Epithelial cell of proximal tubule (primary cell): Measurements from ENCODE around the gene SORCS1. TPM values are rescaled to one million over a fixed set of nuclear protein-coding genes. Genes with fewer than 3 reads are reported as not detected.

Source experiments
- DNase-seq: peaks from one replicate; pipeline ENCODE4 v3.0.0-alpha.2; 2011; ENCODE audit warnings: low read depth
- H3K4me3 ChIP-seq: 2 replicates; pipeline ENCODE4 v1.5.1; 2011; ENCODE audit warnings: low read depth, mild to moderate bottlenecking, low read length
- CTCF ChIP-seq: conservative IDR thresholded peaks from 2 replicates; pipeline ENCODE4 v1.5.1; 2012; ENCODE audit warnings: low read depth, mild to moderate bottlenecking, low read length
- total RNA-seq: library from RNA; depleted of rRNA; stranded (reverse); fragments of >200 nt; gene quantifications from 2 replicates; pipeline ENCODE4 v1.2.3, GENCODE V29; 2015

The SORCS1 gene
- total RNA-seq, 1 donor from 2014 or later: 0.06 TPM

- DNase-seq: no peak
- TF ChIP-seq CTCF: no peak
- no peak overlapping the region for H3K4me3 ChIP-seq
These were observed 349.0 kb downstream of the SORCS1 start for GRCh38 chr10:106815427-106816043.

- TF ChIP-seq CTCF: no peak
- H3K4me3 ChIP-seq: no peak overlapping the region
These were observed 359.4 kb downstream of the SORCS1 start for GRCh38 chr10:106804992-106805582.

GRCh38 chr10:106802949-106803348, 361.6 kb downstream of the SORCS1 start:
- no peak for TF ChIP-seq CTCF
- H3K4me3 ChIP-seq: no peak overlapping the region
- DNase-seq: no peak

More at GRCh38 chr10:106804992-106805582, 359.4 kb downstream of the SORCS1 start:
- no peak for DNase-seq

GRCh38 chr10:106799776-106800175, 364.7 kb downstream of the SORCS1 start:
- no peak overlapping the region for H3K4me3 ChIP-seq
- no peak for TF ChIP-seq CTCF
- DNase-seq: no peak

GRCh38 chr10:106795619-106796018, 368.9 kb downstream of the SORCS1 start:
- H3K4me3 ChIP-seq: no peak overlapping the region
- peak; percentile 64 for TF ChIP-seq CTCF
- peak; percentile 1 for DNase-seq

GRCh38 chr10:106793617-106794016, 370.9 kb downstream of the SORCS1 start:
- H3K4me3 ChIP-seq: no peak overlapping the region
- TF ChIP-seq CTCF: no peak
- no peak for DNase-seq

GRCh38 chr10:106789623-106790022, 374.9 kb downstream of the SORCS1 start:
- TF ChIP-seq CTCF: no peak
- no peak overlapping the region for H3K4me3 ChIP-seq
- no peak for DNase-seq
